Stimulated activated CD8-positive, alpha-beta memory T cell treated with anti-CD3 and anti-CD28 coated beads, Interleukin-15, amount 100 ng/mL, for 24 hours (primary cell): Measurements from ENCODE around the gene PRSS50.

Source experiments
- DNase-seq: peaks from one replicate; pipeline ENCODE4 v3.0.0-alpha.2; 2020; ENCODE audit warnings: low read depth

Gene PRSS50

DNA sequence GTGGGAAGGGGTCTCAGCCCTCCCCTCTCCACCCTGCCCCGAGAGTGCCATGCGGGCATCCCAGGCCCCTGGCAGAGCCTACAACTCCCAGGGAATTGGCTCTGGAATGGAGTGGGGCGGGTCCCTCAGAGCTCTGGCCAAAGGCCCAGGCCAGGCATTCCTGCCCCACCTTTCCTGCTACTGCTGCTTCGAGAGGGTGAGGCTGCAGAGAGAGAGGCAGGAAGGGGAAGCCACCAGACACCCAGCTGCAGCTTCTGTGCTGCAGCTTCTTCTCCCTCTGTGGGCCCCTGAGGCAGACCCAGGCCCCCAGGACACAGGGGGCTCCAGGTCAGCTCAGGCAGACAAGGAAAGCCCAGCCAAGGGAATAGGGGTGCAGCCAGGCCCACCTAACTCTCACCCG is 26.9 kb downstream of the PRSS50 start:
- no peak for DNase-seq

DNA sequence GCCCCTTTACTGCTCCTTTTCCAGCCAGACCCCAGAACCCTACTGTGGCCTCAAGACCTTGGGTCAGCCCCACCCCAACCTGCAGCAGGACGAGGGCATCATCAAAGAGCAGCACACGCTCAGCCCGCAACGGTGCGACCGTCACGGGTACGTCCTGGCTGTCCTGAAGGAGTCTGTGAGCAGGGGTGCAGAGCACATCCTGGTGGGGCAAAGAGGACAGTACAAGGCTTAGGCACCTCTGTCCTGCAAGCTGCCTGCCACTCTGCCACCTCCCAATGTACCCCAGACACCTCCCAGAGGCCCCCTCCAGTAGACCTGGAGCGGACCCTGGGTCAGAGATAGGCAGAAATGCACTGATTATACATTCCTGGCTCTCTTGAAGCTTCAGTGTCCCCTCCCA is 32.2 kb downstream of the PRSS50 start:
- DNase-seq = no peak

DNA sequence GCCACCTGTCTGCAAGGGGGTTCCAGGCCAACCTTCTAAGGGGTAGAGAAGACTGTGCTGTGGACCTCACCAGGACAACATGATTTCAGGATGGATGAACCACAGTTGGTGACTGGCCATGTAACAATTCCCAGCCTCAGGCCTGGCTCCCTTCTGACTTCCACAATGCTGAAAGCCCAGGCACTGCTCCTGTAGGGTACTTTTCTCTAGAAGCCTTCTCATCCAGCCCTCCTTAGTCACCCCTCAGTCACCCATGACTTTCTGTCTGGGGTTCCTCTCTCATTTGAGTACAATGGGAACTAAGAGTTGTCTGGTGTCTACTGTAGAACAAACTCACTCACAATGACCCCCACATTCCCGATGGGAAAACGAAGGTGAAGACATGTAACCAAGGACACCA is 32.8 kb downstream of the PRSS50 start:
- no peak for DNase-seq

DNA sequence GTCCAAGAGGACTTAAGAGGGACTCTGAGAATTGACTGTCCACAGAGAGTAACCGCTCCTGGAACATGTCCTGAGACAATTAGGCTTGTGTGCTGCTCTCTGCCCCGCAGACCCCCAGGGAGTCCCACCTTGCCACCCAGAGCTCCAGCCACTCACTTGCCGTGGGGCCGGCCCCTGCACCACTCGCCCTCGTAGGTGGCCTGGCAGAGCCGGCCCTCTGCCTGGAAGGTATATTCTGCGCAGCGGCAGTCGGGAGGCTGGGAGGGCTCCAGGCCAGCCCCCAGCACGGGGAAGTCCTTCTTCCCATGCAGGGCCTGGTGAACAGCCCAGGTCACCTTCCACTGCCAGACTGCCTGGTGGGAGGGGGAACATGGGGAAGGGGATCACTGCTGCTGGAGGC is 34.7 kb downstream of the PRSS50 start:
- DNase-seq = no peak

DNA sequence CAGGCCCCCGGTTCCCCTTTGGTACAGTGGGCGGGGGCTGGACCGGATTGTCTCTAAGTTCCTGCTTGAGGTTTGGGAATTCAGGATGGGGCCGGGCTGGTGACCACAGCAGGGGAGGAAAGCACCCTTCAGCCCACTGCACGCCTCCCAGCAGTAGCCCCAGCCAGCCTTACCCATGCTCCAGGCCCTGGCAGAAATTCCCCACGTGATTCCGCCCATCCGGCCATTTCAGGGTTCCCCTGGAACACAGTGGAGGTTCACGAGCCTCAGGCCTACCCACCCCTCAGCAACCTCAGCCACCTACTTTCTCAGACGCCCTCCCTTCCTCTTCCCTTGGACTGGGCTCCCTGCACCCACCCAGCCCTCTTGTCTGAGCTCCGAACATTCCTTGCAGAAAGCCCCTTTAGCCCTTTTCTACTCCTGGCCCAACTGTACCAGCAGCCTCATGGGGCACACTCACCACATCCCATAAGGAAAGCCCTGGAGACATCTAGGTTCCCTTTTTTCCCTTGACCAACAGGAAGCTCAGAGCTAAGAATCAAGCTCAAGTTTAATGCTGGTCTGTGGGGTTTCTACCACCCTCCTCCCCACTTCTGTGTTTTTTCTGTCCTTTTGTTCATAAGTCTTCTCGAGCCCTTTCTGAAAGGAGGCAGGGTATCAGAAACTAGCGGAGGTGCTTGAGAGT is 35.7 kb downstream of the PRSS50 start:
- no peak for DNase-seq

DNA sequence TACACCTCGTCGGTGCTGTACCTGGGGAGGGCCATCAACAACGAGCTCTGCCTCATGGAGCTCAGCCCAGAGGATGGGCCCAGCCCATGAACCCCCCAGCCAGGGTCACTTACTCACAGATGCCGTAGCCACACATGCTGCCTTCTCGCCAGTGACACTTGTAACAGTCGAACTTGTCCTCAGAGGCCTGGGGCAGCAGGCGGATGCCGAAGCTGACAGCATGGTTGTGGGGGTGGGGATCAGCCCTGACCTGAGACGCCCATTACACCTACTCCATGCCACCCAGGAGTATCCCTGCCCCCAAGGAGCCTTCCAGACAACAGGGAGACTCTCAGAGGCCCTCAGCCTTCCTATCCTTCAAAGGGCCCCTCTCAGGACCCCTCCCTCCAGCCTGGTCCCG is 36.3 kb downstream of the PRSS50 start:
- DNase-seq = no peak

DNA sequence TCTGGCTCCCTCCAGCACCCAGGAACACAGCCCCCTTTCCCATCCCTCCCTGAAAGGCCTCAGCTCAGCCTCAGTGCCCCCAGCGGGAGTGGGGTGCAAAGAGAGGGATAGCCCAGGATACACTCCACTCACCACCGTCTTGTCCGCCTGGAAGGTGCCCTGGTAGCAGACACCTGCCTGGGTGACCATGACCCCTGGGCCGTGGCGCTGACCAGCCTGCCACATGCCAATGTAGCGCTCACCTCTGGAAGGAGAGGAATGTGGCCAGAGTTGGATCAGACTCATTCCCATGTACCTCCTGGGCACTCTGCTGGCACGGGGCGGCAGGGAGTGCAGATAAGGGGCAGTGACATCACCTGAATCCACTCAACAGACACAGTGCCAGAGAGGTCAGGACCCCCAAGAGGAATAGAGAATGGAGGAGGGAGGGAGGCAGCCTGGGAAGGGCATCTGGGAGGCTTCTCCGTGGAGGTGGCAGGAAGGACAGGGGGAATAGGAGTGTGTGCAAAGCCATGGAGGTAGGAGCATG is 37.3 kb downstream of the PRSS50 start:
- DNase-seq = no peak

DNA sequence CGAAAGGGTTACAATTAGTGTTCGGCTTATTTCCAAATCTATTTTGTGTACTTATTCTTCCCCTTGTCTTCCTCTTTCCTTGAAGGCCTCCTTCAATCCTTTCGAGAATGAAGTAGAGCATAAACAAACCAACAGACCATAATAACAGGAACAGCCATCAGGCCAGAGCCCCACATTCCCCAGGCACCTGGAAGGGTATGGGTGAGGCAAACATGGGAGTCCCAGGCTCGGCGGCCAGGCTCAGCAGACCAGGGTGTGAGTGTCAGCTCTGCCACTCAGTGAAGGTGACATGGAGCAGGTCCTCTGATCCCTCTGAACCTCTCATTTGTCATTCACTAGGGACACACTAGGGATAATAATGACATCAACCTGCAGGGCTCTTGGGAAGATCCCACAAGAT is 38.0 kb downstream of the PRSS50 start:
- DNase-seq = no peak

DNA sequence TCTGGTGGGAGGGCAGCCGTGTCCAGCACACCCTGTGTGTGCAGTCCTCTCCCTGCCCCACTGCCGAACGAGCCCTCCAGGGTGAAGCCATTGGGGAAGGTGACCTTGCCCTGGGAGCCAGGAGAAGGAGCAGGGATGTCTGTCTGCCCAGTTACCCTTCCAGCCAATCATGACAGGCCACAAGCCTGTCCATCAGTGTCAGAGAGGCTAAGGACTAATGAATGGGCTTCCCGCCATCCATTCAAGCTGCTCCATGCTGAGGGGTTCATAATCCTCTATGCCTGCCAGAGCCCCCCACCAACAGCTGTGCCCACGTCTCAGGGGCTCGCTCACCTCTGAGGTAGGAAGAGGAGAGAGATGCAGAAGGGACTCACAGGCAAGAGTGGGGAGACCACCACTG is 39.4 kb downstream of the PRSS50 start:
- DNase-seq = no peak

DNA sequence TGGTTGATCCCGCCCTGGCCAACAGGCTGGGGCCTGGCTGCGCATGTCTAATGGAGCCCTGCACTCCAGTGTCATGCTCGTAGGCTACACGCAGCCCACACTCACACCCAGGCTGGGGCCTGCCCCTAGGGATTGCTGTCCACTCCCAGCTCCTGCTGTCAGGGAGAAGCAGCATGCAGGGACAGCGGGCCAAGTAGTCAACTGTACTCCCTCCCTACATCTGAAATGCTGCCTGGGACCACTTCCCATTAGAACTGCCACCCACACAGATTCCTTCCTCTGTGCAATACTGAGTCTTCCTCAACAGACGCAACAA is 40.3 kb downstream of the PRSS50 start:
- no peak for DNase-seq

DNA sequence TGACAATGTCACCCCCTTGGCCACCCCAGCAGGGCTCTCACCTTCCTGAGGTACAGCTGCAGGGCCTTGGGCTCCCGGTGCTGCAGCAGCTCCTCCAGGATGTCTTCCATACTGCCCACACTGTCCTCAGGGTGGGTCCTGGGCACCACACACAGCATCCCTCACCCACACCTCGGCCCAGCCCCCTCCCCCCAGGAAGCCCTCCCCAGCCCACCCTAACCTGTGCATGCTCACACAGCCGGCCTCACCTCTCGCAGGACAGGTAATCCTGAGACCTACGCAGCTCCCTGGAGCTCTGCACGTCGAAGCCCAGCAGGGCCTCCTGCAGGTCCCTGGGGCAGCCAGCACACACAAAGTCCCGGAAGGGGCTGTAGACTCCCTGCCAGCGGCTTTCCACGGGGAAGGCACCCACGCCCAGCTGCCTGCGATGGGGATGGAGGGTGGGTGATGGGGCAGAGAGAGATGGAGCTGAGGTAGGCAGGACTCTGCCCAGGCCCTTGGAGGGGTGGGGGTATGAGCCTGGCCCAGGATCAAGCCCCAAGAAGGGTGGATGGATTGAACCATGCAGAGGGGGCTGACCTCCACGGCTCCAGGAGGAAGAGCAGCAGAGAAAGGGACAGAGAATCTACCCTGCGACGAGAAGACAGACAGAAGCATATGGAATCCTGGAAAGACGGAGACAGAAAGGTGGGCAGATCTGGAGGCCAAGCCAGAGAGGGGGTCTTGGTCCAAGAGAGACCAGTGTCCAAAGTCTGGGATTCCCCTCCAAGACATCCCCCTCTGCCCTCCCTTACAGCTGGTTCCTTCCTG is 40.9 kb downstream of the PRSS50 start:
- no peak for DNase-seq

DNA sequence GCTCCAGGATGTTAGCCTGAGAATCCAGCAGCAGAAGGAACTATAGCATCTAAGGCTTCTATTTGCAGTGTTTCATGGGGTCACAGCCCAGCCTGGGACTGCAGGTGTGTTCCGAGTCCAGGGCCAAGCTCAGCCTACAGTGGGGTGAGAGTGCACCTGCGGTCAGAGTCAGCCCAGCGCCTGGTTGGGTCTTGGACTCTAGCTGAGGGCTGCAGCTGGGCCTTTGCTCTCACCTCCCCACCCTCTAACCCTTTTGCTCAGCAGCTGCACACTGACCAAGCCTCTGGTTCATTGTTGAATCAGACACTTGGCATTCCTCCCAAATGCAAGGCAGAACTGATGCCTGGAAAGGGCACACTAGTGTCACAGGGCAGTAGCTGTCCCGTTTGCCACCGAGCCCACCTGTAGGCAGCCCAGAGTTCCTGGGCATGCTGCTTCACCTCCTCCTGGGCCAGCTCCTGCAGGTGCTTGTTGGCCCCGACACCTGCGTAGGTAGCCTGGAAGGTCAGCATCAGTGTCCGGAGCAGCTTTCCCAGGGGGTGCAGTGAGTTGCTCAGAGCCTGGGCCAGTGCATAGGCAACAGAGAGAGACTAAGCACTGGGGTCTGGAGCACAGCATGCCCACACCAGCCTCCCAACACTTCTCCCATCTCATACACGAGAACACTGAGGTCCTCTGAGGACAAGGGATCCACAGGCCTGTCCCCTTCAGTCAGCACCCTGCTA is 41.7 kb downstream of the PRSS50 start:
- no peak for DNase-seq

DNA sequence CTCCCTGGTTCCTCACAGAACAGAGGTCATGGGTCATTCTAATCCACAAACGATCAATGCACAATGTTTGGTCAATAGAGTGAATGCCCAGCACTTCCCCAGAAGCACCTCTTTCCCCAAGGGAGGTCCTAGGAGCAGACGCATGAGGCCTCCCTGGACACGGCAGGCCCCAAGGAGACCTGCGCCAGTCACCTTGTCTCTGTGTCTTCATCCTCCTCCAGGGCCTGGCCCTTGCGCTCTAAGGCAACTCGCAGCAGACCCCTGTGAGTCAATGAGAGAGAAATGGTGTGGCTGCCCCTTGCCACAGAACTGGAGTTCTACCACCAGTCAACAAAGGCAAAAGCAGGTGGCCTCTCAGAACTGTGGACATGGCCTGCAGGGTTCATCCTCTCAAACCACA is 42.2 kb downstream of the PRSS50 start:
- no peak for DNase-seq

DNA sequence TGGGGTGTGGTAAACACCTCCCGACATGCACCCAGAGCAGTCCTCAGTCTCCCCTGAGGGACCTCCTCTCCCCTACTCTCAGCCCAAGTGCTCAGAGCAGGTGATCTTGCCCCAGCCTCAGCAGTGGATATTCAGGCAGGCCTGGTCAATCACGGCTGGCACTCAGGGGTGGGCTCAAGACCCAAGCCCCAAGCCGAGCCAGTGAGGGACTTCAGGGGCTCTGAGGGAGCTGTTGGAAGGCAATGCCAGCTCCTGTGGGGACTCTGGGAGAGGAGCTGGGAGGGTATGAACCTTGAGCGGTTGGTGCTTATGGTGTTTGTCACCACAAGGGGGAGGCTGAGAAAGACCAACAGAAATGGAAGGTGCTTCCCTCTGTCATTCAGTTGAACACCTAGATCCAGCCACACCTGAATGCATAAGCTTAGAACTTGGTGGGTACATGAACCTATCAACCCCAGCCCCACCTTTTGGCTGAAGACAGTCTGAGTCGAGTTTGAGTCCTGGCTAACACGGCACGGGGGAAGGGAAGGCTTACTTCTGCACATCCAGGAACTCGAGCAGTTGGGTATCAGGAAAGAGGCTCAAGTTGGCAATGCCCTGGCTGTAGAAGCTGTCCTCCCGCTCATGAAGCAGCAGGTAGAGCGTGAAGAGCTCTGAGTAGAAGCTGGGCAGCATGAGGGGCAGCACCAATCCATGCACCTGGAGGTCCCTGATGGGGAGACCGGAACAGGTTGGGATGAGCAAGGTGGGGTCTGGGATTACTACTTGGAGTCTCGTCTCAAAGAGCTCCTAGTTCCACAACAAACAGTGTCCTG is 43.4 kb downstream of the PRSS50 start:
- no peak for DNase-seq

DNA sequence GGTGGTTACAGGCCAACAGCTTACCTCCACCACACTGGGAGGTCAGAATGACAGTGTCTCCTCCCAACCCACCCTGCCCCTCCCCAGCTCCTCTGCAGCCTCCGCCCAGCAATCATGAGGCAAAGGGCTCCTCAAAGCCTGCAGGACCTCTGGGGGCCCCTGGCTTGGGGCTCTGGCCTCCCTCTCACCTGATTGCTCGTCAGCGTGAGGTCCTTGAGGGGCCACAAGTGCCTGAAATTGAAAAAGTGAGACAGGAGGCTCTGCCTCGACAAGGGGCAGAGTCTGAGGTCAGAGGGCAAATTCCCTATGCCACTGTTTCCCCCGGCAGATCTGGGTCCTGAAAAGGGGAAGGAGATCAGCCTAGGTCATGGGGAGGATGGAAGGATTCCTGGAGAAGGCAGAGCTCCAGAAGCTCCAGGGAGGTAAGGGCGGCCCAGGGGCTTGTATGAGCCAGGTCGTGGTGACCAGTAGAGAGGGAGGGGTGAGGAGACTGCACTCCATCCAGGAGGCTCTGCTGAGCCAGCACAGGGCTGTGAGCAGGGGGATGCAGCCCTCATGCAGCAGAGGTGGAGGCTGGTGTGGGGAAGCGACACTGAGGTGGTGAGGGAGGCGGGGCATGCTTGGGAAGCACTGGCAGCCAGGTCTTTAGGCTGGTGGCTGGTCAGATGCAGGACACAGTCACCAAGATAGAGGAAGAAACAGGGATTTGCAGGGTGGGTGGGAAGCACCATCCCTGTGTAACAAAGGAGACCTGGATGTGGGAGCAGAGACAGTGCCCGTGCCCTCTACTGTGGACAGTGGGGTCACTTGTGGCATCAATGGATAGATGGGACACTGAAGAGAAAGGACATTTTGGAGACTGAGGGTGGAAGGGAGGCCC is 44.3 kb downstream of the PRSS50 start:
- DNase-seq = no peak

DNA sequence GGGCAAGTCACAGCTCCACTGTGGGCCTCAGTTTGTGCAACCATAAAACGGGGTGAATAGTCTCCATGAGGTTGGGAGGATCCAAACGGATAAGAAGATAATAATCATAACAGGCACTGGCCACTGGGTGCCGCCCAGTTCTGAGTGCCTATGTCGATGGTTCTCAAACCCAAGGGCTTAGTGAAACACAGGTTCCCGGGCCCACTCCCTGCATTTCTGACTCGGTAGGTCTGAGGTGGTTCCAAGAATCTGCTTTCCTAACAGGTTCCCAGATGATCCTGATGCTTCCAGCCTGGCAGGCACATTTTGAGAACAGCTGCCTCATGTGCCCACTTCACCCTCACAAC is 45.3 kb downstream of the PRSS50 start:
- DNase-seq = no peak

DNA sequence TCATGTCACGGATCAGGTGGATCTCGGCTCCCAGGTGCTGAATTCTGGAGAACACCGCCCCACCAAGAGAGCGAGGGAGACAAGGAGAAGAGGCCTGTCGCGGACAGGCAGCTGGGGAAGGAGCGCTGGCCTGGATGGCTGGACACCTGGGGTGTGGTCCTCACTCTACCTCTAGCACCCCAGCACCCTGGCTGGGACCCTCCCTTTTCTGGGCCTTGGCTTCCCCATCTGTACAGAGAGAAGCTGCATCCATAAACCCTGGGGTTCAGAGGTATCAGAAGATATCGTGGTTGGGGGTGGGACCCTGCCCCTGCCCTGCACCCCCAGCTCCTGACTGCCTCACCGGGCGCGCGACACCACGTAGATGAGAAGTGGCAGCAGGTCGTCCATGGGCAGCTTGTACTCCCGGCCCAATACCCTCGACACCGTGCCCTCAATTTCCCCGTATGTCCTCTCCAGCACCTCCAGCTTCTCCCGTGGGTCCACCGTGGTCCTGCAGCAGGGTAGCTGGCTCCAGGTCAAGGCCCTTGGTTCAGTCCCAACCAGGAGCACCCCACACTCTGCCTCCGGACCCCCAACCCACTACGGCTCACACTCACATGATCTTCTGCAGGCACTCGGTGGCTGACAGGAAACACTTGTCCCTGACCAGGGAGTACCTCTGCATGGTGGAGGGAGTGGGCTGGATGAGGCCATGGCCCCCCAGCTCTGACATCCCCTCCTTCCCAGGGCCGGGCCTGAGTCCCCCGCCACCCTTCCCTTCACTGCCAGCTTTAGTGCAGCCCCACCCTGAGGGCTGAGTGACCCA is 45.9 kb downstream of the PRSS50 start:
- no peak for DNase-seq

DNA sequence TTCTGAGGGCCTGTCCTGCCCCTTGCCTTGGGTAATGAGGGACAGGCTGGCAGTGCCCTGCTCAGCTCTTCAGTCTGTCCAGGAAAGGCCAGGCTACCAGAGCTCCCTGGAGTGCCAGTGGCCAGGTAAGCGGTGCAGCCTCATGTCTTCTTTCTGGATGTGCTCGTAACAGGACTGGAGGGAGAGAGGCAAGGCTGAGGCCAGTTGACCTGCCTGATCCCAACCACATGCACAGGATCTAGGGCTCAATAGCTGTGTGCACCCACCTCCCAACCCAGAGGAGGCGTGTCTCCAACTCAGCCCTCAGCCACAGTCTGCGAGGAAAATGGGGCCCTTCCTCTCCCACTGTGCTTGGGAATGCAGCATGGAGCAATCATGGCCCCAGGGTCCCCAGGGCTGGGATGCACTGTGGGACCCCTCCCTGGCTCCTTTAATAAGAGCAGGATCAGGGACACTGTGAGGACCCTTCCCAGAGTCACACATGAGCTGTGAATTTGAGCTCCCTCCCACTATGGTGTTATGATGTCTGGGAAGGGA is 46.7 kb downstream of the PRSS50 start:
- no peak for DNase-seq

DNA sequence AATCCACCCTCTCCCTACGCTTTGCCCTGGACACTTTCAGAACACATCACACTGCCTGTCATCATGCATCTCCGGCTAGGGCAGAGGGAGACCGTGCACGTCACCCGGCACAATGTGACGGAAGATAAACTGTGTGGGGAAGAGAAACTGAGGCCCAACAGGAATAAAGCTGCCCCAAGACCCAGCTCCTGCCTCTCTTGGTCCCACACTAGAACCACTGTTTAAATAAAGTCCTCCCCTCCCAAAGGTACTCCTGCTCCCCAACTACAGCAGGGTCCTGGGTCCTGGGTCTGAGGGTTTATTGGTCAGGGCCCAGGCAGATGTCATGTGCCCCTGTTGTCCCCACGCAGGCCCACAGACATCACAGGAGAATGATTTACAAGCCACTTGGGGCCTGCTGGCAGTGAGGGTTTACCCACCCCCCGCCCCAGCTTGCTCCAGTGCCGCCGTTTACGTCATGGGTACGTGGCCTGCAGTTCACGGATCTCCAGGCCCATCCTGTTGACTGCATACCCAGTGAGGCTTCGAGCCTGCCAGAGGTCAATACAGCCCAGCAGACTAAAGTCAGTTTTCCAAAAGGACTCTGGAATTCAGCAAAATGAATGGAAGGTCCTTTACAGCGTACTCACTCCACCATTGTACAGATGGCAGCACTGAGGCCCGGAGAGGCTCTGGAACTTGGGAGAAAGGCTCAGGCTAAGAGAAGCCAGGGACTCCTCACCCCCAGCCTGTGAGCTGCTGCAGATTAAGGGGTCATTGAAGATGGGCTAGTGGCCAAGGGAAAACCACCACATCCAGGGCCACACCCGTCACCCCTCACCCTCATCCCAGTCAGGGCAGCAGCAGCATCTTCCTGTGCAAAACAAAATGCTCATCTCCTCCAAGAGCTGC is 47.4 kb downstream of the PRSS50 start:
- no peak for DNase-seq
